Measurements from ENCODE around the gene CCDC97. TPM values are rescaled to one million over a fixed set of nuclear protein-coding genes. Genes with fewer than 3 reads are reported as not detected.
A peak's percentile ranks its signal among the peaks of the same experiment; 100 is the strongest.
"Not testable (repeated sequence)": the region's sequence is repeated elsewhere in the genome, so short reads cannot be mapped to it uniquely, and the experiment has no call there.

The CCDC97 gene
- total RNA-seq, 2 donors from 2014 or later: 34.7 to 35.4 TPM

DNA sequence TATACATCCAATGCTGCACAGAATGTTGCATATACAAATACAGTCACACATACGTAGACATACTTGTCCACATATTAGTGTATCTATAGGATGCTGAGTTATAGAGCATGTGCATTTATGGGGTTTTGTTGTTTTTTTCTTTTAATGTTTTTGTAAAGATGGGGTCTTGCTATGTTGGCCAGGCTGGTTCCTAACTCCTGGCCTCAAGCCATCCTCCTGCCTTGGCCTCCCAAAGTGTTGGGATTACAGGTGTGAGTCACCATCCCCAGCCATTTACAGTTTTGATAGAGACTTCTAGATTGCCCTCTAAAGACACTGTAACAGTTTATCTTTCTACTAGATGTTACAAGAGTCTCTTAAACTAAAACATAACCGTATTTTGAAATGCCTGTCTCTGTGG lies 31.5 kb upstream of the CCDC97 start:
- Mint-ChIP-seq H3K27ac (peak overlapping the region; percentile 61), H3K27me3 (no peaks in the 10 kb centered on the region), H3K4me1 (peaks cover 16% of the 10 kb centered on the region), H3K36me3 (ENCODE audit: low read depth) (peaks cover 7% of the 10 kb centered on the region), H3K4me3 (no peak overlapping the region)
- ATAC-seq (no peak), DNase-seq (no peak)
- no peaks in the 10 kb centered on the region for H3K9me3 ChIP-seq (ENCODE audit: control insufficient read depth, low read length, poor library complexity, severe bottlenecking)

DNA sequence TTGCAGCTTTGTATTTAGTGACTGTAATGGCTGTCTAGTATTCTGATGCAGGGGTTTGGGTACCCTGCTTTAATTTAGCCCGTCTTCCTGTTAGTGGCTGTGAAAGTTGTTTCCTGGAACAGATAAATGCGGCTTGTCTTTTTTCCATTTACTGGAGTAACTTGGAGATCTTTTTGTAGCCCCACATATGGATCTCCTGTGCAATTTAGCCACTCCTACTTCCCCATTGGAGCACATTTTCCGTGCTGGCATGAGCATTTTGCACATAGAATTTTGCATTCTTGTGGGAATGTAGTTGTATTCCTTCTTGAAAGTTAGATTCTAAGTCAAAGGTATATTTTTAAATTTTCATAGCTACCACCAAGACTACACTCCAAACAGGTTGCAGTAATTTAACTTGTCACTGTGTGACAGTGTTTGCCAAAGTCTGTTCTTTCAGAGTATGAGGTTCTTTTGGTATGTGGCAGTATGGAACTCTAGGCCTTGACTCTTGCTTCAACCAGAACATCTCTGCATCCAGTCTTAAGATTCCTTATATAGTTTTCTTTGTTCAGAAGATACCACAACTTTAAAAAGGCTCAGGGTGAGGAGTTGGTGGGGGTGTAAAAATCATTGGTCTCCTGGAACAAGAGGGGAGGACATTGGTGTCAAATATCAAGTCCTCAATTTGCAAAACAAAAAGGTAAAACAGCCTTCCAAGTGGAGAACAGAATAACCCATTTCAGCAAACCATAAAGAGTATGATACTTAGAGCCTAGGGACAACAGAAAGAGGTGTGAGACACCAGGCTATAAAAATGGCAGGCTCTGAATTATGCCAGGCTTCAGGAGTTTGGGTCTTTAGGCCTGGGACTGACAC lies 21.1 kb upstream of the CCDC97 start:
- no peak for DNase-seq
- Mint-ChIP-seq H3K27ac (peak overlapping the region; percentile 51), H3K36me3 (ENCODE audit: low read depth) (no peaks in the 10 kb centered on the region), H3K4me3 (no peak overlapping the region), H3K27me3 (no peaks in the 10 kb centered on the region), H3K4me1 (peaks cover 5% of the 10 kb centered on the region)
- ATAC-seq: peak; percentile 57
- no peaks in the 10 kb centered on the region for H3K9me3 ChIP-seq (ENCODE audit: control insufficient read depth, low read length, poor library complexity, severe bottlenecking)

DNA sequence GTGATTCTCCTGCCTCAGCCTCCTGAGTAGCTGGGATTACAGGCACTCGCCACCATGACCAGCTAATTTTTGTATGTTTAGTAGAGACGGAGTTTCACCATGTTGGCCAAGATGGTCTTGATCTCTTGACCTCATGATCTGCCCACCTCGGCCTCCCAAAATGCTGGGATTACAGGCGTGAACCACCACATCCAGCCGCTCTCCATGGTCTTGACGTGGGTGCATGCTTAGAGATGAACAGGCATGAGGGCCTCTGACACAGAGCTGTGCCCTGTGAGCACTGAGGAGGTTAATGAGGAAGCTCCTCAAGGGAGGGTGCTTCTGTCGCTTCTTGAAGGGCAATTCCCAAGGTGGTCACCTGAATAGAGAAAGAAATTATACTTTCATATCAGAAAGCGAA lies 20.2 kb upstream of the CCDC97 start:
- not testable (repeated sequence) for H3K9me3 ChIP-seq (ENCODE audit: control insufficient read depth, low read length, poor library complexity, severe bottlenecking); ATAC-seq; H3K36me3 Mint-ChIP-seq (ENCODE audit: low read depth); H3K4me1 Mint-ChIP-seq; H3K4me3 Mint-ChIP-seq; H3K27me3 Mint-ChIP-seq; DNase-seq
- H3K27ac Mint-ChIP-seq: peak overlapping the region; percentile 51

DNA sequence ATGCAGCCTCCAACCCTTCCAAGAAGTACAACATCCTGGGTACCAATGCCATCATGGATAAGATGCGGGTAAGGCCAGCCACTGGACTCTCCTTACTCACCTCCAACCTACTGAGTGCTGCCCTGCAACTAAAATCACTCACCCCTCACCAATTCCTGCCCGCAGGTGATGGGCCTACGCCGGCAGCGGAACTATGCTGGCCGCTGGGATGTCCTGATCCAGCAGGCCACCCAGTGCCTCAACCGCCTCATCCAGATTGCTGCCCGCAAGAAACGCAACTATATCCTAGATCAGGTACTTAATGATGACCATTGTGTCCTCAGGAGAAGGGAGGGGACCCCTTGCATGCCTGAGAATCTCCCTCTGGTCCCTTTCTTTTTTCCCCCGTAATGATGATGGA lies 15.6 kb upstream of the CCDC97 start:
- Mint-ChIP-seq H3K36me3 (ENCODE audit: low read depth) (peaks cover 9% of the 10 kb centered on the region), H3K27me3 (no peaks in the 10 kb centered on the region), H3K4me1 (peaks cover 39% of the 10 kb centered on the region), H3K27ac (peak overlapping the region; percentile 100), H3K4me3 (no peak overlapping the region)
- DNase-seq: no peak
- ATAC-seq: no peak
- no peaks in the 10 kb centered on the region for H3K9me3 ChIP-seq (ENCODE audit: control insufficient read depth, low read length, poor library complexity, severe bottlenecking)

DNA sequence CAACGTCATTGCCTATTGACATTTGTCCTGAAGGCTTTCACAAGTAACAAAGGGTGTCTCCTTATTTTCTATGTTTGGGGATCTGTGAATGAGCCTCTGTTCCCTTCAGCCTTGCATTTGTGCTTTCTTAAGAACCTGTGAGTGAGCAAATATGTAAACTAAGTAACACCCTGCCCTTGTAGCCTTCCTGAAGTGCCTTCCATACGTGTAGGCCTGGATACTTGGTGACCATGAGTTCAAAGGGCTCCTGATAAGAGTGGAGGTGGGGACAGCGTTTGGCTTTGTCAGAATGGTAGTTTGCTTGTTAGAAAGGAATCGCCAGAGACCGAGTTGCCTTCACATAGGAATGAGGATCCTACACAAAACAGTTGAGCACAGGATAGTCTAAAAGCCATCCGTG lies 14.5 kb upstream of the CCDC97 start:
- Mint-ChIP-seq H3K27me3 (no peaks in the 10 kb centered on the region), H3K4me3 (no peak overlapping the region), H3K36me3 (ENCODE audit: low read depth) (peaks cover 9% of the 10 kb centered on the region), H3K27ac (peak overlapping the region; percentile 100), H3K4me1 (peaks cover 49% of the 10 kb centered on the region)
- DNase-seq: no peak
- no peaks in the 10 kb centered on the region for H3K9me3 ChIP-seq (ENCODE audit: control insufficient read depth, low read length, poor library complexity, severe bottlenecking)
- ATAC-seq: no peak

DNA sequence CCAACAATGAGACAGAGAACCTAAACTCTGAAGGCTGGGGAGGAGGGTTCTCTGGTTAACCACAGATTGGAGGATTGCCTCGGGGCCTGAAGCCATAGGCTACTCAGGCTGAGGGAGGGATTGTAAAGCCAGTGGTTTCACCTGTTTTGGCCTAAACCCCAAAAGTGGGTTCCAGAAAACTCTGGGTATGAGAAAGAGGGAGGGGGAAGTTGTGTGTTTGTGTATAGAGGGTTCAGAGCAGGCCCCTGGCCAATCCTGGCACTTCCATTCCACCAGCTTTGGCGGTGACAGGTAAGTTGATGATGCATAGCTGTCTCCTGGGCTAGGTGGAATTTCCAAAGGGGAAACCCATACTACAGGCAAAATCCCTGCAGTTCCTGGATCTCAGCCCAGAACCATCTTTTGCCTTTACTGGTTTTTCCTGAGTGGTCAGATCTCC lies 13.5 kb upstream of the CCDC97 start:
- Mint-ChIP-seq H3K27me3 (no peaks in the 10 kb centered on the region), H3K36me3 (ENCODE audit: low read depth) (peaks cover 9% of the 10 kb centered on the region), H3K4me1 (peaks cover 56% of the 10 kb centered on the region), H3K4me3 (peak overlapping the region; percentile 77), H3K27ac (peak overlapping the region; percentile 100)
- ATAC-seq (peak; percentile 7), DNase-seq (no peak)
- no peaks in the 10 kb centered on the region for H3K9me3 ChIP-seq (ENCODE audit: control insufficient read depth, low read length, poor library complexity, severe bottlenecking)

DNA sequence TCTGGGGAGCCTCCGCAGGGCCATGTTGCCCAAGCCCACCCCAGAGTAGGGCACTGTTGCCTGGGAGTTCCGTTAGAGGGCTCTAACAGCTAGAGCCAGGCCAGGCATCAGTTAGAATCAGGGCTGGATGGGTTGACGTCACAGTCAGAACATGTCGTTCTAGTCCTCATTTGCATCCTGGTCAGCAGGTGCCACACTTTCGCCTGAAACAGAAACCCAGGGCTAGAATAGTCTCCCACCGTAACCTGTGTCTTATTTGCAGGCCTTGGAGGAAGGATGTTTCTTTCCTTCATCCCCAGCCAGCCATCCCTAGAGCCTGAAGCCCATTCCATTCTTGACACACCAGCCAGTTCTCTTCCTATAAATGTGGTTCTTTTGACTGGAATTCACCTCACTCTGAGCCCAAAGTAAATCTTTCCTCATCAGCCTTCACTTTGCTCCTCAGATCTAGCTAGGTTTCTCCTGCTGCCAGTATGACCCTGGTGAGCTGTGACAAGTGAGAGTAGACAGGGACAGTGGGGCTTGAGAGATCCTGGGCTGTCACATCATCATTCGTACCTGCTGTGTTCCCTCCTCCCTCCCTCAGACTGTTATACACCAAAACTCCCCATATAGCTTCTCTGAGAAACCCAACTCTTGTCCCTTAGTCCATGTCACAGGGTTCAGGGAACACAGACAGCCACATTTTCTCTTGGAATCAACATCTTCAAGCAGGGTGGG lies 12.2 kb upstream of the CCDC97 start:
- Mint-ChIP-seq H3K27ac (peak overlapping the region; percentile 100), H3K27me3 (no peaks in the 10 kb centered on the region), H3K4me3 (peak overlapping the region; percentile 77), H3K36me3 (ENCODE audit: low read depth) (peaks cover 11% of the 10 kb centered on the region), H3K4me1 (peaks cover 66% of the 10 kb centered on the region)
- ATAC-seq (peak; percentile 55), DNase-seq (no peak)
- no peaks in the 10 kb centered on the region for H3K9me3 ChIP-seq (ENCODE audit: control insufficient read depth, low read length, poor library complexity, severe bottlenecking)

DNA sequence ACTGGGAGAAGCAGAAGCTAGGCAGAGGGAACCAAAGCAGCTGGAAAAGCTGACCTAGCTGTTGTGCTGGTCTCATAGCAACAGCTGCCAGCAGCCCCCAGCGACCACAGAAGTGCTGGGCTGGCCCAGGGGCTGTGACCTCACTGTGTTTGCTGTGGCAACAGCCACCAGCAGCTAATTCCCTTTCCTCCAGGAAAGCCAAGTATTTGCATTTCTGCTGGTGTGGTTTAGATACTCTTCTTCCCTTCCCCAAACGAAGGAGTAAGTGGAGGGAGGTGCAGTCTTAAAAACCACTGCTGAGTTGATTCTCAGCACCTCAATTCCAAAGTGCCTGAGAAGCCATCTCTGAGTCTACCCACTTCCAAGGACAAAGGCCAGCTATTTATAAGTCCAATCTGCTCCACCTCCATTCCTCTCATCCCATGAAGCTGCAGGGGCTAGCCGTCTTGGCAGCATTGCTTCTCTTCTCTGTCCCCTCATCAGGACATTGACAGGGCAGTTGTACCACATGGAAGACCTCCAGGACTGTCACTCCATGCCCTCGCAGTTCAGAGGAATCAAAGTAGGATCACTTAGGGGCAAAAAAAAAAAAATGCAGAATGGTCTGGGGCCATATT lies 11.5 kb upstream of the CCDC97 start:
- DNase-seq (peak in 2 of 3 donors; percentile 54 to 63), ATAC-seq (peak; percentile 66)
- Mint-ChIP-seq H3K27me3 (no peaks in the 10 kb centered on the region), H3K4me1 (peaks cover 73% of the 10 kb centered on the region), H3K4me3 (peak overlapping the region; percentile 77), H3K27ac (peak overlapping the region; percentile 100), H3K36me3 (ENCODE audit: low read depth) (peaks cover 13% of the 10 kb centered on the region)
- no peaks in the 10 kb centered on the region for H3K9me3 ChIP-seq (ENCODE audit: control insufficient read depth, low read length, poor library complexity, severe bottlenecking)

DNA sequence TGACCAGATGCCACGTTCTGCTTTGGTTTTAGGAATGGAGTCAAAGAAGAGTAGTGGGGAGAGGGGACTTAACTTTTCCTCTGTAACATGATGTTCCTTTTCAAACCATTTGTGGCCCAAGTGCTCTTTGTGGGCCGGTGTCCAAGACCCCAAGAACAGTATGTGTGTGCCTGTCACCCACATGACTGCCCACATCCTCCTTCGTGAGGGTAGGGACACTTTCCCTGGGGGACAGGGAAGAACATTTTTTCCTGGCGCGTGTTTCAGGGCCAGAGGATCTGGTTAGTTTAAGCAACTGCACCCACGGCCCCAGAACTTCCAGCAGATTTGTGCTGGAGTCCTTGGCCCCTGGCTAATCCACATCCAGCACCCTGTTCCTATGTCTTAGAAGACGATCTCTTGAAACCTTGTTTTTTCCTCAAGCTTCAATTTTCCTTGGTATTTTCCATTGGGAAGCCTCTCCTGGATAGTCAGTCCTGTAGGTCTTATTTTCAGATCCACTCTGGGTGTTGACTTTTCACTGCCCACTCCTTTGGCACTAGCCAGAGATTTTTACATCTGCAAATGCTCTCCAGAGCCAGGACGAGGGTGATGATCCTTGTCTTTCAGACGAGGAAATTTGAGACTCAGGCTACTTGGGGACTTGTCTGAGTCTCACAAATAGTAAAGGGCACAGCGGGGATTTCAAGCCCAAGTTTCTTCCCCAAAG lies 10.8 kb upstream of the CCDC97 start:
- H3K36me3 Mint-ChIP-seq (ENCODE audit: low read depth): peaks cover 15% of the 10 kb centered on the region
- peak overlapping the region; percentile 63 for H3K4me3 Mint-ChIP-seq
- H3K27me3 Mint-ChIP-seq: no peaks in the 10 kb centered on the region
- no peak for DNase-seq
- ATAC-seq: no peak
- peak overlapping the region; percentile 100 for H3K27ac Mint-ChIP-seq
- H3K4me1 Mint-ChIP-seq: peaks cover 78% of the 10 kb centered on the region
- no peaks in the 10 kb centered on the region for H3K9me3 ChIP-seq (ENCODE audit: control insufficient read depth, low read length, poor library complexity, severe bottlenecking)

DNA sequence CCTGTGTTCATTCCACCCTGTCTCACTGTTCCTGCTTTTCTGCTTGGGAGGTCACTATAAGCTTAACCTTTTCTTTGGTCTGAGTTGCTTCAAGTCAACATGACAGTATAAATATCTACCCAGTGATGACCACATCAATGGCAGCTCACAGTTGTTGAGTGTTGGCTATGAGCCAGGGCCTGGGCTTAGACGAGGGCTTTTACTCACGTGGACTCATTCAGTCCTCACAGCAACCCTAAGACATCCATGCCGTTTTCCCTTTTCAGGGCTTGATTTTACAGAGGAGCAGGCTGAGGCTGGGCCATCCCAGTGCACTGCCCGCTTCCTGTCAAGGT lies 10.2 kb upstream of the CCDC97 start:
- Mint-ChIP-seq H3K4me3 (peak overlapping the region; percentile 63), H3K27ac (peak overlapping the region; percentile 100), H3K36me3 (ENCODE audit: low read depth) (peaks cover 13% of the 10 kb centered on the region), H3K4me1 (peaks cover 80% of the 10 kb centered on the region), H3K27me3 (no peaks in the 10 kb centered on the region)
- DNase-seq: peak in 2 of 3 donors; percentile 43 to 46
- H3K9me3 ChIP-seq (ENCODE audit: control insufficient read depth, low read length, poor library complexity, severe bottlenecking): no peaks in the 10 kb centered on the region
- peak; percentile 14 for ATAC-seq

DNA sequence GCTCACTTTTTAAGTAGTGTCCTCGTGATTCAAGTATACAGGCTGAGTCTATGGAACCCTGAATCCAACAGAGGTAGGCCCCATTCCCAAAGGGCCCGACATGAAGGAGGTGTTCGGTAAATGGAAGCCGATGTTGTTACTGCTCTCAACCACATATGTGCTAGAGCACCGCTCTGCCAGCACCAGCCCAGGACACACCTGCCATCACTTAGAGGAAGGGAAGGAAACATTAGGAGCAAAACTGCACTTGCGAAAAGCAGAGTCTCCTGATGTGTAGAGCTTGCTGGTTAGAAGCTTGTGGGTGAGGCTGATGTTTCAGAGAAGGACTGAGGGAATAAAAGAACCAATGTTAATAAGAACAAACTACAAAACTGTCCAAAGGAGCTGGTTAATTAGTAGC lies 9.4 kb upstream of the CCDC97 start:
- Mint-ChIP-seq H3K4me1 (peaks cover 84% of the 10 kb centered on the region), H3K27ac (peak overlapping the region; percentile 100)

DNA sequence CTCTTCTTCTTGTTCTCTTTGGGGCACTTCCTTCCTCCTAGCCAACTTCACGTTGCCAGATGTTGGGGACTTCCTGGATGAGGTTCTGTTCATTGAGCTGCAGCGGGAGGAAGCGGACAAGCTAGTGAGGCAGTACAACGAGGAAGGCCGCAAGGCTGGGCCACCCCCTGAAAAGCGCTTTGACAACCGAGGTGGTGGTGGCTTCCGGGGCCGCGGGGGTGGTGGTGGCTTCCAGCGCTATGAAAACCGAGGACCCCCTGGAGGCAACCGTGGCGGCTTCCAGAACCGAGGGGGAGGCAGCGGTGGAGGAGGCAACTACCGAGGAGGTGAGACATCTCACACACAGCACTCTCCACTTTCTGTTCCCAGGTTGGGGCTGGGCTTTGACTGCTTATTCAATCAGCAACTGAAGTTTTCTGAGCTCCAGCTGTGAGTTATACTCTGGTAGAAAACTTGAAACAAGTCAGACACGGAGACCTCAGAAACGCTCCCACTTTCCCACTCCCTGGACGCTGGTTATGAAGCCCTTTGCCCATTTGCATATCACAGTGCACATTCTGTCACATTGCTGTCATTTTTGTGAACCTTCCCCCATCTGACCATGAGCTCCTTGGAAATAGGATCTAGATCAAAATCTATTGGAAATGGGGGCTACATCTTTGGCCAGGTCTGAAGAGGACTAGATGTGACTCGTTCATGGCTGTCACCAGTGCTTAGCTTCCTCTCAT lies 7.2 kb upstream of the CCDC97 start:
- peak overlapping the region; percentile 100 for H3K4me3 Mint-ChIP-seq
- ATAC-seq: peak; percentile 43
- peaks cover 76% of the 10 kb centered on the region for H3K4me1 Mint-ChIP-seq
- H3K27me3 Mint-ChIP-seq: no peaks in the 10 kb centered on the region
- H3K9me3 ChIP-seq (ENCODE audit: control insufficient read depth, low read length, poor library complexity, severe bottlenecking): no peaks in the 10 kb centered on the region
- DNase-seq: peak; percentile 49 to 58 (median 51)
- peak overlapping the region; percentile 100 for H3K27ac Mint-ChIP-seq
- peaks cover 15% of the 10 kb centered on the region for H3K36me3 Mint-ChIP-seq (ENCODE audit: low read depth)

More for the DNA sequence above, 9.4 kb upstream of the CCDC97 start:
- Mint-ChIP-seq H3K4me3 (no peak overlapping the region), H3K27me3 (no peaks in the 10 kb centered on the region), H3K36me3 (ENCODE audit: low read depth) (peaks cover 11% of the 10 kb centered on the region)
- no peaks in the 10 kb centered on the region for H3K9me3 ChIP-seq (ENCODE audit: control insufficient read depth, low read length, poor library complexity, severe bottlenecking)
- ATAC-seq (no peak), DNase-seq (no peak)

Data from T-helper 17 cell (primary cell).